Epithelial cell of esophagus (primary cell): Measurements from ENCODE around the gene PDK4.

Experiments
- DNase-seq: peaks from one replicate; pipeline ENCODE4 v3.0.0; 2010; ENCODE audit warnings: low read depth
- H3K4me3 ChIP-seq: 2 replicates; pipeline ENCODE4 v1.5.1; 2011; ENCODE audit warnings: mild to moderate bottlenecking, low read length, control low read depth
- CTCF ChIP-seq: IDR thresholded peaks from 2 replicates; pipeline ENCODE4 v1.5.1; 2011; ENCODE audit warnings: low read depth, mild to moderate bottlenecking, low read length, control low read depth, inconsistent platforms; ENCODE audit not compliant: insufficient read depth; ENCODE audit errors: missing control alignments

Gene PDK4

GRCh38 chr7:95550546-95550945 is 45.8 kb downstream of the PDK4 start:
- TF ChIP-seq CTCF, result no peak
- H3K4me3 ChIP-seq, result no peak overlapping the region
- no peak for DNase-seq

GRCh38 chr7:95549818-95550529 is 46.3 kb downstream of the PDK4 start:
- no peak for TF ChIP-seq CTCF
- no peak overlapping the region for H3K4me3 ChIP-seq
- DNase-seq, result peak; percentile 93

- no peak for DNase-seq
- no peak for TF ChIP-seq CTCF
- H3K4me3 ChIP-seq, result no peak overlapping the region
Observed at GRCh38 chr7:95547361-95548348, 48.7 kb downstream of the PDK4 start.

- no peak overlapping the region for H3K4me3 ChIP-seq
- no peak for TF ChIP-seq CTCF
- DNase-seq, result no peak
Observed at GRCh38 chr7:95546647-95547046, 49.7 kb downstream of the PDK4 start.

- no peak for TF ChIP-seq CTCF
- H3K4me3 ChIP-seq, result no peak overlapping the region
- peak; percentile 50 for DNase-seq
Observed at GRCh38 chr7:95545673-95546072, 50.6 kb downstream of the PDK4 start.

- H3K4me3 ChIP-seq, result peak overlapping the region; percentile 16
- DNase-seq, result peak; percentile 71
- peak; percentile 85 for TF ChIP-seq CTCF
Observed at GRCh38 chr7:95545007-95545615, 51.2 kb downstream of the PDK4 start.
